Prostate gland (tissue), 2 donors: ENCODE measurements around the gene CHRNA9. TPM values are rescaled to one million over a fixed set of nuclear protein-coding genes. Genes with fewer than 3 reads are reported as not detected.

Source experiments
- DNase-seq: peaks from one replicate; pipeline ENCODE4 v3.0.0-alpha.2; 2019; ENCODE audit warnings: low spot score
- H3K27ac ChIP-seq, 2 donors: fragments of 200-600 bp; sonication (generic); 2 replicates each; pipeline ENCODE4 v1.5.1; 2017 to 2019
- H3K27me3 ChIP-seq: fragments of 200-600 bp; sonication (generic); replicated peaks from 2 replicates; pipeline ENCODE4 v1.5.1; 2019; ENCODE audit not compliant: insufficient read depth
- H3K36me3 ChIP-seq, 2 donors: fragments of 200-600 bp; sonication (generic); 1 replicate in 1 of 2; 2 replicates in 1 of 2; pipeline versions ENCODE4 v1.5.1 to v1.8.1; 2017 to 2019
- H3K4me1 ChIP-seq: fragments of 200-600 bp; sonication (generic); replicated peaks from 2 replicates; pipeline ENCODE4 v1.5.1; 2019
- H3K4me3 ChIP-seq, 2 donors: fragments of 200-600 bp; sonication (generic); 2 replicates each; pipeline ENCODE4 v1.5.1; 2017 to 2019
- H3K9me3 ChIP-seq: fragments of 200-600 bp; sonication (generic); 2 replicates; pipeline ENCODE4 v1.5.1; 2017
- POLR2A ChIP-seq: fragments of 450-650 bp; IDR thresholded peaks from one replicate; pipeline ENCODE4 v1.6.1; 2016; ENCODE audit warnings: antibody characterized with exemption, mild to moderate bottlenecking
- POLR2AphosphoS5 ChIP-seq: sonication (generic); formaldehyde crosslinking; IDR thresholded peaks from one replicate; pipeline ENCODE4 v1.6.1; 2017; ENCODE audit warnings: antibody characterized with exemption
- WGBS: methylation state at CpG from one replicate; pipeline ENCODE4 v1.1.5; 2018; 5-methylcytosine and 5-hydroxymethylcytosine counted together
- intact Hi-C: fragments of 100-400 bp; cut with DNase I; formaldehyde crosslinking; loops from one replicate; pipeline ENCODE4 v1.14.2; 2022
- total RNA-seq, 2 donors: library from RNA; depleted of rRNA; stranded (reverse); fragments of >200 nt; gene quantifications; one replicate each; pipeline ENCODE4 v1.1.0, GENCODE V29; 2016
- TF ChIP-seq, protein P1 (sequence below), 4 experiments: fragments of 200-600 bp in 2 of 4; fragments of 450-650 bp in 2 of 4; sonication (generic) in 2 of 4; IDR thresholded peaks; 1 replicate in 3 of 4; 2 replicates in 1 of 4; pipeline ENCODE4 v1.5.1; 2016 to 2019; ENCODE audit warnings: antibody characterized with exemption in 4 of 4, mild to moderate bottlenecking in 2 of 4, moderate library complexity in 2 of 4

Gene CHRNA9
- total RNA-seq, 2 donors from 2014 or later: not detected

DNA sequence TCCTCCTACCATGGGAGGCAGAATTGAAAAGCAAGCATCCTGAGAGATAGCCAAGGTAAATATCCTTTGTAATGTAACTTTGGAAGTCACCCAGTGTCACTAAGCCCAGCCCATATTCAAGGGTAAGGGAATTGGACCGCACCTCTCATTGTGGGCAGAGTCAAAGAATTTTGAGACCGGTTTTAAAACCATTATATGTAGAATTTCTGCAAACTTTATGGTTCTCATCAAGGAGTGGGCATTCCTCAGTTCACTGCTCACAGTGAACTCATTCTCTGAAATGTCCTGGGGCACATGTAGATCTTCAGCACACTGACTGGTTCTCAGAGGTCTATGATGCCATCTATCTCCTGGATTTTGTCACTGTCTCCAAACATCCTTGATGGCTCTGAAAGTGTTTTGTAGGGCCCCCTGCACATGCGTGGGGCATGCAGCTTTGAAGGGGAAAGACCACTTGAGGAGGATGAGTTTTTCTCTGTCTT lies 35.3 kb upstream of the CHRNA9 start:
- WGBS: 49% methylated on average over 3 of the region's 3 CpGs

DNA sequence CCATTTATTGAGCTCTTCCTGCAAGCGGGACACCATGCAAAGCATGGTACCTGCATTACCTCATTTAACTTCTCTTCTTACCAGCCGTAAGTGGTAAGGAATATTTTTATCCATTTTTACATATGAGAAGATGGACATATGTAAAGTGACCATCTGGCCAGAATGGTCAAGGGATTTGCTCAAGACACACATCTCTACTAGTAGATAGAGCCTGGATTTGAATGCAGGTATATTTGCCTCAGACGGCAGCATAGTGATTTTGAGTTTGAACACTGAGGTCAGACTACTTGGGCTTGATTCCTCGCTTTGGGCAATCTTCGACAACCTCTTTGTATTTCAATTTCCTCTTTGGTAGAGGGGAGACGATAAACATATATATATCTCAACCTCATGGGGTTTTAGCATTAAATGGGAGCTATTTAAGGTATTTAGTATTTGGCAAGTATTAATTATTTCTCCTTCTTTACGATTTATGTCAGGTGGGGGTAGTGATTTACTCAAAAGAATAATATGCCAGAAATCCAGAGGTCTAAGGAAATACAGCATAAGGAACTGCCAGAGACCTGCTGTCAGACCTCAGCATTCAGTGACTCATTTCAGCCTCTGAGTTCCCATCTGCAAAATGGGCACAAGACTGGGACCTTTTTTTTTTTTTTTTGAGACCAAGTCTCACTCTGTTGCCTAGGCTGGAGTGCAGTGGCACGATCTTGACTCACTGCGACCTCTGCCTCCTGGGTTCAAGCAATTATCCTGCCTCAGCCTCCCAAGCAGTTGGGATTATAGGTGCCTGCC lies 34.6 kb upstream of the CHRNA9 start:
- no peaks in the 10 kb centered on the region for H3K9me3 ChIP-seq
- DNase-seq: no peak
- H3K4me1 ChIP-seq: no peaks in the 10 kb centered on the region
- no peaks in the 10 kb centered on the region for H3K36me3 ChIP-seq
- H3K27ac ChIP-seq: no peak overlapping the region
- no peak overlapping the region for H3K4me3 ChIP-seq
- intact Hi-C loops: no loop called here
- TF ChIP-seq, protein P1, sequence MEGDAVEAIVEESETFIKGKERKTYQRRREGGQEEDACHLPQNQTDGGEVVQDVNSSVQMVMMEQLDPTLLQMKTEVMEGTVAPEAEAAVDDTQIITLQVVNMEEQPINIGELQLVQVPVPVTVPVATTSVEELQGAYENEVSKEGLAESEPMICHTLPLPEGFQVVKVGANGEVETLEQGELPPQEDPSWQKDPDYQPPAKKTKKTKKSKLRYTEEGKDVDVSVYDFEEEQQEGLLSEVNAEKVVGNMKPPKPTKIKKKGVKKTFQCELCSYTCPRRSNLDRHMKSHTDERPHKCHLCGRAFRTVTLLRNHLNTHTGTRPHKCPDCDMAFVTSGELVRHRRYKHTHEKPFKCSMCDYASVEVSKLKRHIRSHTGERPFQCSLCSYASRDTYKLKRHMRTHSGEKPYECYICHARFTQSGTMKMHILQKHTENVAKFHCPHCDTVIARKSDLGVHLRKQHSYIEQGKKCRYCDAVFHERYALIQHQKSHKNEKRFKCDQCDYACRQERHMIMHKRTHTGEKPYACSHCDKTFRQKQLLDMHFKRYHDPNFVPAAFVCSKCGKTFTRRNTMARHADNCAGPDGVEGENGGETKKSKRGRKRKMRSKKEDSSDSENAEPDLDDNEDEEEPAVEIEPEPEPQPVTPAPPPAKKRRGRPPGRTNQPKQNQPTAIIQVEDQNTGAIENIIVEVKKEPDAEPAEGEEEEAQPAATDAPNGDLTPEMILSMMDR (IDR thresholded peaks at IDR 0.05): no peak
- no peak for TF ChIP-seq POLR2A
- no peak for TF ChIP-seq POLR2AphosphoS5
- 90% methylated on average over 9 of the region's 9 CpGs for WGBS
- H3K27me3 ChIP-seq: no peaks in the 10 kb centered on the region

More for the DNA sequence above, 35.3 kb upstream of the CHRNA9 start:
- peak; percentile 23 for TF ChIP-seq POLR2AphosphoS5
- TF ChIP-seq, protein P1 (IDR thresholded peaks at IDR 0.05): no peak
- TF ChIP-seq POLR2A: no peak
- Histone ChIP-seq H3K4me1 (no peaks in the 10 kb centered on the region), H3K36me3 (no peaks in the 10 kb centered on the region), H3K27me3 (no peaks in the 10 kb centered on the region), H3K27ac (no peak overlapping the region), H3K9me3 (no peaks in the 10 kb centered on the region), H3K4me3 (no peak overlapping the region)
- no peak for DNase-seq
- intact Hi-C loops: no loop called here

DNA sequence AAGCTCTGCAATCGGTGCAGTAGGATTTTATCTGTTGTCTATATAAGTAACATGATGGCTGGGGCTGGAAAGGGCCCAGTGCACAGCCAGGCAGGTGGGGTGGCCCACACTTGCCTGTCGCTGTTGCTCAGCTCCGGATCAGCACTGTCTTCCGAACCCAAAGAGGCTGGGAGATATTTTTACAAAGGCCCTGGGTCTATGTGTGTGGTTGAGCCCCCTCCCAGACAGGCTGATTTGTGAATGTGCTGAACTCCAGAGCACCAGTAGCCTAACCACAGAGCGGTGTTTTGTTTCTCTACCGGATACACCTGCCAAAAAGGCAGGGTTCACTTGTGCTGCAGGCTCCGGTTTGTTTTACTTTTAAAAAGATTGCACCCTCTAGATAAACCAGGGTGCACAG lies 33.5 kb upstream of the CHRNA9 start:
- Histone ChIP-seq H3K27ac (no peak overlapping the region), H3K4me3 (no peak overlapping the region), H3K36me3 (no peaks in the 10 kb centered on the region), H3K4me1 (no peaks in the 10 kb centered on the region), H3K27me3 (no peaks in the 10 kb centered on the region), H3K9me3 (no peaks in the 10 kb centered on the region)
- WGBS: 42% methylated on average over 7 of the region's 7 CpGs
- TF ChIP-seq POLR2AphosphoS5 (no peak), POLR2A (no peak)
- TF ChIP-seq, protein P1 (IDR thresholded peaks at IDR 0.05): no peak
- intact Hi-C loops: no loop called here
- DNase-seq: no peak

DNA sequence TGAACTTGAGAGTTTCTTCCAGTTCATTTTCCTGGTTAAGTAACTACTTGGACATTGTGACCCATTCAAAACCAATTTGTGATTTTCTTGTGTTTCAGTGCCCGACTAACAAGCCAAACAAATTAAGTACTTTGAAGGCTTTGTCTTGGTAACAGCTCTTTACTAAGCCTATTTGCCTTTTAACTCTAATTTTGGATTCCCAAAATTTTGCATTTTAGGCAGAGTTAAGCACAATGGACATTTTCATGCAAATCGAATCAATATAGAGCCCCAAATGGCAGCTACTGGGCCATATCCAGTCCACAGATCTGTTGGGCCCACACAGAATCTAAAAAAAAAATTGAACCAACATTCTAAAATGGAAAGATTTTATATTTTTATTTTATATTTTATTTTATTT lies 31.4 kb upstream of the CHRNA9 start:
- TF ChIP-seq POLR2AphosphoS5 (no peak), POLR2A (no peak)
- TF ChIP-seq, protein P1 (IDR thresholded peaks at IDR 0.05): no peak
- H3K9me3 ChIP-seq: no peaks in the 10 kb centered on the region
- no peak overlapping the region for H3K27ac ChIP-seq
- intact Hi-C loops: no loop called here
- H3K27me3 ChIP-seq: no peaks in the 10 kb centered on the region
- no peaks in the 10 kb centered on the region for H3K36me3 ChIP-seq
- no peak overlapping the region for H3K4me3 ChIP-seq
- no peak for DNase-seq
- no peaks in the 10 kb centered on the region for H3K4me1 ChIP-seq
- WGBS: 98% methylated on average over 2 of the region's 2 CpGs
